ENCODE measurements around the gene RASA2. TPM values are rescaled to one million over a fixed set of nuclear protein-coding genes. Genes with fewer than 3 reads are reported as not detected.

The RASA2 gene
- total RNA-seq, 1 donor from 2014 or later: 9.9 TPM

DNA sequence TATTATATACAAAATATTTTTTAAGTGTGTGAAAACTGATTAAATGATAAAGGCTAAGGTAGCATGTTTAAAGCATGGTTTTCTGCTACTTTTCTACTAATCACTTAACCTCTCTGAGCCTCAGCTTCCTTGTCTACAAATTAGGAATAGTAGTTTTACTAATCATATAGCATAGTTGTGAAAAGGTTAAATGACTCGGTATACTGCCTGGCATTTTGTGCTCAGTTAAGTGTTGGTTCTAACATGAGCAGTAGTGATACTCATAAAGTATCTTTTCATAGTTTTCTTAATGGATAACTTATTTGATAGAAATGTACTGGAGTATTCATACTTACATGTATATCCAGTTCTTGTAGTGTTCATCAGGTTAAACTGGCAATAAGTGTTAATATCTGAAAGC is 13.6 kb downstream of the RASA2 start:
- Mint-ChIP-seq H3K4me3 (ENCODE audit: unreplicated experiment) (no peak overlapping the region), H3K36me3 (ENCODE audit: unreplicated experiment) (no peaks in the 10 kb centered on the region), H3K27me3 (ENCODE audit: unreplicated experiment) (no peaks in the 10 kb centered on the region), H3K9me3 (ENCODE audit: unreplicated experiment) (no peaks in the 10 kb centered on the region), H3K27ac (ENCODE audit: unreplicated experiment) (no peak overlapping the region), H3K4me1 (ENCODE audit: unreplicated experiment) (peaks cover 20% of the 10 kb centered on the region)
- TF ChIP-seq, protein P1, sequence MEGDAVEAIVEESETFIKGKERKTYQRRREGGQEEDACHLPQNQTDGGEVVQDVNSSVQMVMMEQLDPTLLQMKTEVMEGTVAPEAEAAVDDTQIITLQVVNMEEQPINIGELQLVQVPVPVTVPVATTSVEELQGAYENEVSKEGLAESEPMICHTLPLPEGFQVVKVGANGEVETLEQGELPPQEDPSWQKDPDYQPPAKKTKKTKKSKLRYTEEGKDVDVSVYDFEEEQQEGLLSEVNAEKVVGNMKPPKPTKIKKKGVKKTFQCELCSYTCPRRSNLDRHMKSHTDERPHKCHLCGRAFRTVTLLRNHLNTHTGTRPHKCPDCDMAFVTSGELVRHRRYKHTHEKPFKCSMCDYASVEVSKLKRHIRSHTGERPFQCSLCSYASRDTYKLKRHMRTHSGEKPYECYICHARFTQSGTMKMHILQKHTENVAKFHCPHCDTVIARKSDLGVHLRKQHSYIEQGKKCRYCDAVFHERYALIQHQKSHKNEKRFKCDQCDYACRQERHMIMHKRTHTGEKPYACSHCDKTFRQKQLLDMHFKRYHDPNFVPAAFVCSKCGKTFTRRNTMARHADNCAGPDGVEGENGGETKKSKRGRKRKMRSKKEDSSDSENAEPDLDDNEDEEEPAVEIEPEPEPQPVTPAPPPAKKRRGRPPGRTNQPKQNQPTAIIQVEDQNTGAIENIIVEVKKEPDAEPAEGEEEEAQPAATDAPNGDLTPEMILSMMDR (IDR thresholded peaks at IDR 0.05): no peak
- no peak for DNase-seq (ENCODE audit: extremely low spot score, unreplicated experiment)

DNA sequence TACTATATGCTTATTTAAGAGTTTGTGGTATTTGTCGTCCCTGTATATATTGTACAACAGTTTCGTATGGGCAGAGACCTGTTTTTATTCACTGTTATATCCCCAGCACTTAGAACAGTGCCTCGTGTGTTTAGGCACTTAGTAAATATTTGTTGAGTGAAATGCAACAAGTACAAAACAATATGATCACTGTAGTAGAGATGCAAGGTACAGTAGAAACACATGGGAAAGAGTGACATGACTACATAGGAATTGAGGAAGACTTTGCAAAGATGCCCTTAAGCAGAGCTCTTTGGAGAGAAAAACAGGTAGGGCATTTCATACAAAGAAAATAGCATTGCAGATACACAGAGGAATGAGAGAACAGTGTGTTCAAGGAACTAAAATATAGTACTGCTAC is 18.3 kb downstream of the RASA2 start:
- no peak for DNase-seq (ENCODE audit: extremely low spot score, unreplicated experiment)
- H3K9me3 Mint-ChIP-seq (ENCODE audit: unreplicated experiment): no peaks in the 10 kb centered on the region
- H3K4me3 Mint-ChIP-seq (ENCODE audit: unreplicated experiment): no peak overlapping the region
- H3K27me3 Mint-ChIP-seq (ENCODE audit: unreplicated experiment): no peaks in the 10 kb centered on the region
- H3K4me1 Mint-ChIP-seq (ENCODE audit: unreplicated experiment): peaks cover 4% of the 10 kb centered on the region
- no peak overlapping the region for H3K27ac Mint-ChIP-seq (ENCODE audit: unreplicated experiment)
- TF ChIP-seq, protein P1 (IDR thresholded peaks at IDR 0.05): no peak
- no peaks in the 10 kb centered on the region for H3K36me3 Mint-ChIP-seq (ENCODE audit: unreplicated experiment)

DNA sequence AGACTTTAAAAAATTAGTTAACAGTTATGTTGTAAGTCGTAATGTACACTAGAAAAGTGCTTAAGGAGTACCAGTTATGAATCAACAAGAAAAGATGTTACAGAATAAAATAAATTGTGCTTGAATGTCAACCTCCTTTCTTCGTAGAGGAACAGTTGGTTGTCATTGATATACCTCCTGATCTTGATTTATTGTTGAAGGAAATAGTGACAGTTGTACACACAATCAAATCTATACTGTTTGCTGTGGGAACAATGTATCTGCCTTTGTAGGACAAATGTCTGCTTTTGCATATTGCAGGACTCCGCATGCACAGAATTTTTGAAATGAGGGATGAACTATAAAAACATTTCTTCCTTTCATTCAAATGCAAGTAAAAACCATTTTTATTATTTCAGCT is 19.2 kb downstream of the RASA2 start:
- DNase-seq (ENCODE audit: extremely low spot score, unreplicated experiment): no peak
- Mint-ChIP-seq H3K27ac (ENCODE audit: unreplicated experiment) (no peak overlapping the region), H3K27me3 (ENCODE audit: unreplicated experiment) (no peaks in the 10 kb centered on the region), H3K4me1 (ENCODE audit: unreplicated experiment) (no peaks in the 10 kb centered on the region), H3K9me3 (ENCODE audit: unreplicated experiment) (no peaks in the 10 kb centered on the region), H3K36me3 (ENCODE audit: unreplicated experiment) (no peaks in the 10 kb centered on the region), H3K4me3 (ENCODE audit: unreplicated experiment) (no peak overlapping the region)
- TF ChIP-seq, protein P1 (IDR thresholded peaks at IDR 0.05): no peak

DNA sequence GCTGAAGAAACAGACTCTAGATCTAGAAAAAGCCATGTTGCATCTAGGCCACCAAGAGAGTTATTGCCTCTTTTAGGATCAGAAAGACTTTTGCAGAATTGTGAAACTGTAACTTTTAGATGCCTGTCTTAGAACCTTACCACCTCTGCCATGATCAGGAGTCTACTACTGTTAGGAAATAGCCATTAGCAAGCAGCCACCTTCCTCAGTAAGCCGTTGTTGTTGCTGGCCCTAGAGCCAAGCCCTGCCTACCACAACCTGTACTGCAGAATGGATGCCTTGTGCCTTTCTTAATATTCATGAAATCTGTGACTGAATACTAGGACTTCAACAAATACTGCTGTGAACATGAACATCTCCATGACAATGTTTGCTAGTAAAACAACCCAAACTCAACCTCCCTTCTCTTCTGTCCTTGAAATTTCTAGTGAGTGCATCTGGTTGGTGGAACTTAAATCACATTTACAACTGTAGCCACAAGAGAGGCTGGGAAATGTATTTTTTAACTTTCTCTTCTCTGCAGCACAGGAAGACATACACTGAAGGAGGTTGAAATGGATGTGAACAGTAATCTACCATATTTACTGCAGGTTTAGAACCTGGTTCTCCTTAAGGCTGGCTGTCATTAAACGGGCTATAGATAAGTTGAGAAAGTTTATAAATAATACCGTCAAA is 20.7 kb downstream of the RASA2 start:
- Mint-ChIP-seq H3K4me1 (ENCODE audit: unreplicated experiment) (no peaks in the 10 kb centered on the region), H3K9me3 (ENCODE audit: unreplicated experiment) (no peaks in the 10 kb centered on the region), H3K4me3 (ENCODE audit: unreplicated experiment) (no peak overlapping the region), H3K36me3 (ENCODE audit: unreplicated experiment) (no peaks in the 10 kb centered on the region), H3K27me3 (ENCODE audit: unreplicated experiment) (no peaks in the 10 kb centered on the region), H3K27ac (ENCODE audit: unreplicated experiment) (no peak overlapping the region)
- TF ChIP-seq, protein P1 (IDR thresholded peaks at IDR 0.05): no peak
- no peak for DNase-seq (ENCODE audit: extremely low spot score, unreplicated experiment)

DNA sequence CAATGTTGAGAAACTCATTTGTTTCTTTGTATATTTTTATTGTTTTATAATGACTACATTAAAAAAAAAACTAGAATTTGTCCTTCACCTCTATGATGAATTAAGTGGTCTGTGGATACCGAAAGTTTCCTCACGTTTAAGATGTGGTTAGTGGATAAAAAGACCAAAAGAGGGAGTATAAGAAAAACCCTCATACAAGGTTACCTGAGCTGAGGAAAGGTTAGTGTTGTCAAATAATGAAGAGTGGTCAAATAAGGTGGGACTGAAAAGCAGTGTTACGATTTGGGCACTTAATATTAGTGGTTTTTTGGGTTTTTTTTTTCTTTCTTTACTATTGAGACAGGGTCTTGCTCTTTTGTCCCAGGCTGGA is 21.2 kb downstream of the RASA2 start:
- TF ChIP-seq, protein P1 (IDR thresholded peaks at IDR 0.05): no peak
- H3K4me1 Mint-ChIP-seq (ENCODE audit: unreplicated experiment): no peaks in the 10 kb centered on the region
- H3K4me3 Mint-ChIP-seq (ENCODE audit: unreplicated experiment): no peak overlapping the region
- no peak overlapping the region for H3K27ac Mint-ChIP-seq (ENCODE audit: unreplicated experiment)
- no peaks in the 10 kb centered on the region for H3K36me3 Mint-ChIP-seq (ENCODE audit: unreplicated experiment)
- DNase-seq (ENCODE audit: extremely low spot score, unreplicated experiment): no peak
- H3K27me3 Mint-ChIP-seq (ENCODE audit: unreplicated experiment): no peaks in the 10 kb centered on the region
- H3K9me3 Mint-ChIP-seq (ENCODE audit: unreplicated experiment): no peaks in the 10 kb centered on the region

Measured in osteocyte (in vitro differentiated cells).